NCI-H2107 (cell line): ENCODE results near the gene ARL6IP5.

Experiments used
- DNase-seq: peaks from one replicate; lab custom pipeline; 2025; lab: John Stamatoyannopoulos, UW

ARL6IP5 gene, protein sequence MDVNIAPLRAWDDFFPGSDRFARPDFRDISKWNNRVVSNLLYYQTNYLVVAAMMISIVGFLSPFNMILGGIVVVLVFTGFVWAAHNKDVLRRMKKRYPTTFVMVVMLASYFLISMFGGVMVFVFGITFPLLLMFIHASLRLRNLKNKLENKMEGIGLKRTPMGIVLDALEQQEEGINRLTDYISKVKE

GRCh38 chr3:69084326-69085167 is at the start of gene ARL6IP5:
ARL6IP5 (plus strand) TSS chr3:69084937; CDS start chr3:69085048, 111 bp downstream.
- DNase-seq = peak; percentile 56

- DNase-seq = no peak
Observed at GRCh38 chr3:69044608-69045007, 40.1 kb upstream of the ARL6IP5 start.

- no peak for DNase-seq
Observed at GRCh38 chr3:69048990-69049389, 35.7 kb upstream of the ARL6IP5 start.

GRCh38 chr3:69051756-69052471 is 32.8 kb upstream of the ARL6IP5 start, which contains the start of gene TMF1:
TMF1 (minus strand) TSS chr3:69052333; CDS start chr3:69052086, 247 bp downstream.
- DNase-seq = no peak

GRCh38 chr3:69052472-69052898 is 32.3 kb upstream of the ARL6IP5 start:
- no peak for DNase-seq

DNA sequence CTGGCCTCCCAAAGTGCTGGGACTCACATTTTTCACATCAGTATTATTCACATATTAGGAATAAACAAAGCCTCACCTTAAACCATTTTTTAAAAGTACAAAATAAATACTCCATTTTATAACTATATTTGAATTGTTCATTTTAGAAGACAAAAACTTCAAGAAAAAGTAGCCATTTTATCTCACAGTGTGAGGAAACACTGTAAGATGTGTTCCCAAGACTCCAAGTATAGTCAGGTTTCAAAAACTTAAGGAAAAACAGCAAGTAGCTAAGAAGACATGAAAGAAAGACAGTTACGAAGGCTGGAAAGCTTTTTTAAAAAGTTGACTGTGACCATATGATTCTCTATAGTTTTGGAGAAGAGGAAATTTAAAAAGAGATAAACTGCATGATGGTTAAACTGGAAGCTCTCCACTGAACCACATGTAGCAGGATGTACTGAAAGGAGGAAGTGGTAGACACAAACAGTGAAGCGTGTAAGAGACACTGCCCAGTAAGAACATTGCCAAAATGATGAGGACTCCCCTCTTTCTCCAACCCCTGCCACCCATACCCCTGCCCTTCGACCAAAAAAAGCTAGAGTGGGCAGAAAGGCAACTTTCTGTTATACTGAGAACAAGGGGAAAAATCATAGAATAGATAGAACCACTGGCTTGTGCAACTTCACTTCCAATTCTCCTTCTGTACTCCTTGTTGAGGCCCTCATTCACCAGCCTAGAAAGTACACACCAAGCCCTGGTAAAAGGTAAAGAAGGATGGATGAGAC is 26.4 kb upstream of the ARL6IP5 start:
- DNase-seq = no peak

DNA sequence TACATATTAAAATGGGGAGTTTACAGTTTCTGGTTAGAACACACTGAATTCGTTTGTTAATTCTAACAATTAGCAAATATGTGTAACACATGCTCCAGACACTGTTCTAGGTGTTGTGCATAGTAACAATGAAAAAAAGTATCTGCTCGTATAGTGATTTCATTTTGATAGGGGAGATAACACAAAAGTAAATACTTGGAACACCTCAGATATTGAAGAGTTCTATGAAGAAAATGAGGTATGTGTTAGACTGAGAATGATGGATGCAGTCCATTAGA is 25.9 kb upstream of the ARL6IP5 start:
- DNase-seq = no peak

DNA sequence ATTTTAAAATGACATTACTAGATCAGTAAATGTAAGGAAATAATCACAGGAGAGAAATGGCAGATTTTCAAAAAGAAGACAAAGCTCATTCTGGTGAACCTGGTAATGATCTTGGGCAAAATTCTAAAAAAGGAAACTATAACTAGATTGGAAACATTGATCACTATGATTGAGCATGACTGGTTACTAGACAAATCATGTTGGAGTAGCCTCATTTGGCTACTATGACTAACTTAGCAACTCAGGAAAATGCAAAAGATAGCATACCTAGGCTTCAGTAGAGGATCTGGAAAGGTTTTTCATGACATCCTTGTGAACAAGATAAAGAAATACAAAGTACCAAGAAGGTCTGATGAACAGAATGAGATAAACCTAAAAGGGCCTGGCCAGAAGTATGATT is 25.0 kb upstream of the ARL6IP5 start:
- DNase-seq = no peak

- no peak for DNase-seq
Observed at GRCh38 chr3:69063636-69064035, 21.1 kb upstream of the ARL6IP5 start.

- no peak for DNase-seq
Observed at GRCh38 chr3:69065318-69065964, 19.3 kb upstream of the ARL6IP5 start.

DNA sequence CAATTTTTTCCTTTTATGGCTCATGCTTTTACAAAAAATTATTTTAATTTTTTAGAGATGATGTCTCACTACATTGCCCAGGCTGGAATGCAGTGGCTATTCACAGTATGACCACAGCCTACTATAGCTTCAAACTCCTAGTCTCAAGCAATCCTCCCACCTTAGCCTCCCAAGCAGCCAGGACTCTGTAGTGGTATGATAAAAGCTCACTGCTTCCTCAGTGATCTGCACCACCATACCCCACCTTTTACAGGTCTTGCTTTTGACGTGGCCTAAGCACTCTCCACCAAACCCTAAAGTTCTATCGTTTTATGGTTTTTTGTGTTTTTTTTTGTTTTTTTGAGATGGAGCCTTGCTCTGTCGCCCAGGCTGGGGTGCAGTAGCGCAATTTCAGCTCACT is 18.6 kb upstream of the ARL6IP5 start:
- no peak for DNase-seq

DNA sequence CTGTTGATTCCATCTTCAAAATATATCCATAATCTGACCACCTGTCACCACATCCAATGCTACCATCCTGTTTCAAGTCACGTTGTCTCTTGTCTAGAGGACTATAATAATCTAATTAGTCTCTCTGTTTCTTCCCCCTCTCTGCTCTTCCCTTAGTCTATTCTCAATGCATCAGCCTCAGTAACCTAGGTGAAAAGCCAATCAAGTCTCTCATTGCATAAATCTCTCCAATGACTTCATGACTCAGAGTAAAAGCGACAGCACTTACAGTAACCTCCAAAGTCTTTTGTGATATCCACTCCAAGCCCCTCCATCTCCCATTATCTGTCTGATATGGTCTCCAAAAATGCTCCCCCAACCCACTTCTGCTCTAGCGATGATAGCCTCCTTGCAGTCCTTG is 11.8 kb upstream of the ARL6IP5 start:
- DNase-seq = no peak

- no peak for DNase-seq
Observed at GRCh38 chr3:69079269-69080159, 5.2 kb upstream of the ARL6IP5 start.

DNA sequence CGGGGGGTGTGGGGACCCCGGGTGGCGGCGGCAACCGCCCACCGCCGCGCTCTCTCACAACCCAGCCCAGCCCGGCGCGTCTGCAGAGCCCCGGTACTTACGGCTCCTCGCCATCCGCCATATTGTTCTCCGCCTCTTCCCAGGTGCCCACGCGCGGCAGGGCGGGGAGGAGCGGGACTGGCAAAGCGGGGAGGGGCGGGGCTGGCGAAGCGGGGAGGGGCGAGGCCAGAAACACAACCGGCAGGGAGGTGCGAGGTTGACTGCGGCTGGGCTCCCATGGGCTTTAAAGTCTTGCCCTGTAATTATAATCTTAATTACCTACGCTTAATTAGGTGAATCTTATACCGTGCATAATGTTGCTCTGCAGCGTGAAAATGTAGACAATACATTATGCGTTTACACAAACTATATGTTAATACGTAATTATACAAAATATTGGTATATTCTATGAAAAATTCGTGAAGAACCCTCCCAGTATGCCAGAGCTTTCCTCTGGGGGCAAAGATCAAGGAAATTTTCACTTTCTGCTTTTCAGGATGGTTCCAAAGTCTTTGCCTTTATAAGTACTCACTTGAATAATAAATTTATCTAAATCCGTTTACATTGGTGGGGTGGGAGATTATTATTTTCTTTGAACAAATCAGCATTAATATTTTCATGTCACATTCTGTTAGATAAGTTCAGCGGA is 4.4 kb upstream of the ARL6IP5 start, which contains the start of gene UBA3:
UBA3 (minus strand) TSS at position 133 of the 688 bp plus-strand sequence; CDS start at position 121, 12 bp downstream.
- DNase-seq = peak; percentile 54

DNA sequence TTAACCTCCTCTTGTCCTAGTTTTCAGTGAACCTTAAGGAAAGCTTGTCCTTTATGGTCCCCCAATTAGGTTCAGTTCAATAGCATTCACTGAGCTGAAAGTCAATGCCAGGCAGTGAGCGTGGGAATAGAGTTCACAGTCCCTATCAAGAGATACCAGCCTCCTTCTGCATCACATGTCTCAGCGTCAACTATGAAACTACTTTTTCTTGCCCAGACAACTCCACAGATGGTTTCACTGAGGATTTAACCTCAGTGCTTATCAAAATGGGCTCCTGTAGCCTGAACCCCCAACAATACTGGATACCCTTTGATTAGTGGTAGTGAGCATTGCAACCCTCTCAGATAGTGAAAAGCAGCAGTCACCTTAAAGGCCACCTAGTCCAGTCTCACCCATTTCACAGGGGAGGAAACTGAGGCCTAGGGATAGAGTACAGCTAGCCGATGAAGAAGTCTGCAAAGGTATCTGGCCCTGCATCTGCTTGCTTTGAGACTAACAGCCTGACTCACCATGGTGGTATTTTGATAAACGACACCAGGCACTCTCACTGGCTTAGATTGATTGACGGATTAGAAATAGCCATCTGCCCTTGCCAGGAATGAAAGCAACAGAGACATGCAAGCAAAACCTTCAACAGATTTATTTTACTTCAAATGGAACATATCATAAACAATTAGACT is 3.0 kb upstream of the ARL6IP5 start:
- no peak for DNase-seq

- no peak for DNase-seq
Observed at GRCh38 chr3:69082361-69082760, 2.4 kb upstream of the ARL6IP5 start.

DNA sequence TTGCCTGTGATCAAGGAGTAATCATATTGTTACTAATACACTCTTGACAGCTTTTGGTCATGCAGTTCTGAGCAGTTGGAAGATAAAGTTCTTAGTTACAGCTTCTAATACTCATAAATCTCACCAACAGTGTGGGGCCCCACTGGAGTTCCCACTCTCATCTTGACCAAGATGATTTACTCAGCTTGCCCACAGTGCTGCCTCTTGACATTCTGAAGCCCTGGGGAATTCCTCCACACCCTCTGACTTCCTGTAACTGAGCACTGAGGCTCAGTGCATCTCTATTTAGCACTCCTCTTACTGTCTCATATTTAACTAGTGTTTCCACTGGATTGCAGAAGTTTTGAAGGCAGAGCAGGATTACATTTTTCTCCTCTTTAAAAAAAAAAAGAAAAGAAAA is 1.9 kb upstream of the ARL6IP5 start:
- no peak for DNase-seq

DNA sequence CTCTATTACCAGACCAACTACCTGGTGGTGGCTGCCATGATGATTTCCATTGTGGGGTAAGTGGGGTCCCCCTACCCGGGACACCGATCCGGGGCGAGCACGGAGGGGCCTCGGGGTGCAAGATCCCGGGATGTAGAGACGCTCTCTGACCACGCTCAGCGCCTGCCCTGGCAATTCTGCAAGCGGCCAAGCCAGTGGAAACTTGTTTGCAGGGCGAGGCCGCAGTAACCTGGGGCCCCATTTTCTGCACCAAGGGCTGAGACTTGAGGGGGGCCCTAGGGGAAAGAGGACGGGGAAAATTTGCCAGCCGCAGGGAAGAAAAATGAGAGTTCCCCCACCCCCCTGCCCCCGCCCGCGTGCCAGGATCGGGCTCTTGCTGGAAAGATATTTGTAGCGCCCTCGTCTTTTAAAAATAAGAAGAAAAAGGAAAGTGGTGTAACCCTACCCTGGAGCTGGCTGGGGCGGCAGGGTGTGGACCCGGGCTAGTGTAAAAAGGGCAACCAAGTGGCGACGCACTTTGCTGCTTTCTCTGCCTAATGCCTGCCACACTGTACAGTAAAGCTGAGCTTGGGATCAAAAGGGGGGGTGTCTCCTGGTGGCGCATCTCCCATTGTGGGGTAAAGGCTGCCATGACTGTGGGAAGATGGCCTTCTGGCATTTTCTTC is 563 bp downstream of the ARL6IP5 start:
- DNase-seq = no peak
